Right lobe of liver (tissue), 6 donors: ENCODE results near the gene SLC24A3. TPM values are rescaled to one million over a fixed set of nuclear protein-coding genes. Genes with fewer than 3 reads are reported as not detected.

Experiments
- ATAC-seq, 4 donors: fragments of 200-7000 bp; cut with Tn5 transposase; one replicate each; pipeline ENCODE4 v1.9.1; 2020; ENCODE audit warnings: mild to moderate bottlenecking in 4 of 4, moderate library complexity in 4 of 4
- DNase-seq, 3 donors: peaks; one replicate each; pipeline ENCODE4 v3.0.0-alpha.2; 2020
- H3K27ac ChIP-seq, 3 donors: fragments of 200-600 bp; one replicate each; pipeline ENCODE4 v1.8.0; 2022
- H3K27me3 ChIP-seq, 2 donors: fragments of 200-600 bp; one replicate each; pipeline ENCODE4 v1.8.0; 2022
- H3K36me3 ChIP-seq, 4 donors: fragments of 200-600 bp; sonication (generic) in 1 of 4; one replicate each; pipeline versions ENCODE4 v1.5.1 to v1.8.0; 2017 to 2022; ENCODE audit warnings: control low read depth in 1 of 4
- H3K4me1 ChIP-seq, 4 donors: fragments of 200-600 bp; sonication (generic) in 1 of 4; one replicate each; pipeline versions ENCODE4 v1.5.1 to v1.8.0; 2017 to 2022; ENCODE audit warnings: control low read depth in 1 of 4
- H3K4me3 ChIP-seq, 3 donors: fragments of 200-600 bp; one replicate each; pipeline ENCODE4 v1.8.0; 2022
- H3K9me3 ChIP-seq, 4 donors: fragments of 200-600 bp; sonication (generic) in 1 of 4; one replicate each; pipeline versions ENCODE4 v1.5.1 to v1.8.0; 2017 to 2022; ENCODE audit warnings: control low read depth in 1 of 4
- POLR2A ChIP-seq: fragments of 450-650 bp; IDR thresholded peaks from one replicate; pipeline ENCODE4 v1.6.1; 2017; ENCODE audit warnings: antibody characterized with exemption, mild to moderate bottlenecking
- WGBS: methylation state at CpG from one replicate; pipeline ENCODE4 v1.1.6; 2018; ENCODE audit warnings: low coverage, low lambda C conversion rate; ENCODE audit not compliant: insufficient coverage; ENCODE audit errors: missing lambda C conversion rate; 5-methylcytosine and 5-hydroxymethylcytosine counted together
- intact Hi-C, 2 donors: fragments of 100-400 bp; cut with DNase I; formaldehyde crosslinking; loops; one replicate each; pipeline versions ENCODE4 v1.11.2 to v1.14.1; 2022
- total RNA-seq, 6 experiments: library from RNA; depleted of rRNA in 2 of 6; stranded (reverse); fragments of >200 nt in 2 of 6; fragmentation: NEBNext Ultra II Directional in 3 of 6; extraction: Animal tissue kit (Norgen Biotek cat#: 25700) in 3 of 6; gene quantifications; one replicate each; pipeline versions ENCODE4 v1.1.0 to v1.2.4, GENCODE V29; 2016 to 2023
- TF ChIP-seq, protein P1 (sequence below), 4 donors: fragments of 200-600 bp in 3 of 4; fragments of 450-650 bp in 1 of 4; IDR thresholded peaks; one replicate each; pipeline versions ENCODE4 v1.5.1 to v1.8.0; 2016 to 2022; ENCODE audit warnings: antibody characterized with exemption in 4 of 4, mild to moderate bottlenecking in 2 of 4
- donor health status: DM: no; HTN: yes; CAD: no.
- donor health status: DM: no; HTN: no; CAD: no.
- donor health status: DM: no; HTN: no; CAD: no.
- donor health status: DM: no; HTN: yes; CAD: no.
- donor health status: DM: no; HTN: yes; CAD: no.

Gene SLC24A3
- total RNA-seq, 6 experiments from 2014 or later = 0.06 to 0.49 (median 0.27) TPM

DNA sequence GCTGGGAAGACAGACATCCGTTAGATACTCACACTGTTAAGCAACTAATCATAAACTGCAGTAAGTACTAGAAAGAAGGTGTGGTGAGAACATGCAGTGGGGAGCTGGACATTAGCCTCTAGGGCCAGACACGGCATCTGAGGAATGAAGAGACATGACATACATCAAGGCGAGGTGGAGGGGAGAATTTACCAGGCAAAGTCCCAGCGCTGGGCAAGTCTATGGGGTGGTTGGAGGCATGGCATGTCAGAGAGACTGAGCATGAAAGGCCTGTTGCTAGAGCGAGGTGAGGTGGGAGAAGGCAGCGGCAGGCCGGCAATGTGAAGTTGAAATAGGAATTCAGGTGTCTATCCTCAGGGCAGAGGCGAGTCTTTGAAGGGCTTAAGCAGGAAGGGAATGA is 31.8 kb downstream of the SLC24A3 start:
- Histone ChIP-seq H3K4me3 (no peak overlapping the region), H3K4me1 (no peaks in the 10 kb centered on the region), H3K27me3 (no peaks in the 10 kb centered on the region), H3K9me3 (no peaks in the 10 kb centered on the region), H3K36me3 (no peaks in the 10 kb centered on the region), H3K27ac (no peak overlapping the region)
- TF ChIP-seq, protein P1, sequence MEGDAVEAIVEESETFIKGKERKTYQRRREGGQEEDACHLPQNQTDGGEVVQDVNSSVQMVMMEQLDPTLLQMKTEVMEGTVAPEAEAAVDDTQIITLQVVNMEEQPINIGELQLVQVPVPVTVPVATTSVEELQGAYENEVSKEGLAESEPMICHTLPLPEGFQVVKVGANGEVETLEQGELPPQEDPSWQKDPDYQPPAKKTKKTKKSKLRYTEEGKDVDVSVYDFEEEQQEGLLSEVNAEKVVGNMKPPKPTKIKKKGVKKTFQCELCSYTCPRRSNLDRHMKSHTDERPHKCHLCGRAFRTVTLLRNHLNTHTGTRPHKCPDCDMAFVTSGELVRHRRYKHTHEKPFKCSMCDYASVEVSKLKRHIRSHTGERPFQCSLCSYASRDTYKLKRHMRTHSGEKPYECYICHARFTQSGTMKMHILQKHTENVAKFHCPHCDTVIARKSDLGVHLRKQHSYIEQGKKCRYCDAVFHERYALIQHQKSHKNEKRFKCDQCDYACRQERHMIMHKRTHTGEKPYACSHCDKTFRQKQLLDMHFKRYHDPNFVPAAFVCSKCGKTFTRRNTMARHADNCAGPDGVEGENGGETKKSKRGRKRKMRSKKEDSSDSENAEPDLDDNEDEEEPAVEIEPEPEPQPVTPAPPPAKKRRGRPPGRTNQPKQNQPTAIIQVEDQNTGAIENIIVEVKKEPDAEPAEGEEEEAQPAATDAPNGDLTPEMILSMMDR (IDR thresholded peaks at IDR 0.05) = no peak
- TF ChIP-seq POLR2A = no peak
- 69% methylated on average over 8 of the region's 8 CpGs for WGBS
- no peak for ATAC-seq
- intact Hi-C loops = no loop called here
- DNase-seq = no peak

DNA sequence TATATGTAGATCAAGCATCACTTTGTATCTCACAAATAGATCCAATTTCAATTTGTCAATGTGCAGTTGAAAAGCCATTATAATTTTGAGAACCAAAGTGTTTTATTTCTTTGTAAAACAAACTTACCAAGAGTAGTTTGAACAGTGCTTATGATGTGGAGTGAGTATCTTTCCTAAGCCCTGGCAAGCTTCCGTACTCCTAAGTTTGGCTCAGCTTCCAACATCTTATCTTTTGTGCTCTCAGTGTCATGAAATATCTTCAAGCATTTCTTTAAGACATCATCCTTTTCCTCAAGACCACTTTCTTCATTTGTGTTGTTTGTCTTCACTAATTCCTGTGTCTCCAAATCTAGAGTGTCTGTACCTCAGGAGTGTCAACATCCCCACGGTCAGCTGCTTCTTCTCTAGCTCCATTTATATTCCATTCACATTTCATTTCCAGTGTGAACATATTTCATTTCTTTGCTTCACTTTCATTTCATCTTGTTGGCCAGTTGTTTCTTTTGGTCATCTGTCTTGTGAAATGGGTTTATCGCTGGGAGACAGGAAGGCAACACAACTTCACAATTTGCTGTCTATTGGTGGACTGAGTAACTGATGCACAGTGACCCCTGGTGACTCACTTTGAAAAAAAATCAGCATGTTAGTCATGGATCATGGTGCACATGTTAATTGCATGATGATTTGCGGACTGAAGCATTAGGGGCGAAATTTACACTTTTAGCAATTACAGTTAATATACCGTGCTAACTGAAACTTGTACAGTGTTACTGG is 36.9 kb downstream of the SLC24A3 start:
- Histone ChIP-seq H3K27ac (no peak overlapping the region), H3K4me1 (peaks cover 0 to 11% (median 0%) of the 10 kb centered on the region in 4 donors), H3K9me3 (no peaks in the 10 kb centered on the region), H3K36me3 (no peaks in the 10 kb centered on the region), H3K27me3 (no peaks in the 10 kb centered on the region), H3K4me3 (no peak overlapping the region)
- intact Hi-C loops = no loop called here
- ATAC-seq (peak in 1 of 4 donors; percentile 39), DNase-seq (no peak)
- 52% methylated on average over 6 of the region's 6 CpGs for WGBS
- no peak for TF ChIP-seq POLR2A
- TF ChIP-seq, protein P1 (IDR thresholded peaks at IDR 0.05) = peak in 1 of 4 donors; percentile 6

DNA sequence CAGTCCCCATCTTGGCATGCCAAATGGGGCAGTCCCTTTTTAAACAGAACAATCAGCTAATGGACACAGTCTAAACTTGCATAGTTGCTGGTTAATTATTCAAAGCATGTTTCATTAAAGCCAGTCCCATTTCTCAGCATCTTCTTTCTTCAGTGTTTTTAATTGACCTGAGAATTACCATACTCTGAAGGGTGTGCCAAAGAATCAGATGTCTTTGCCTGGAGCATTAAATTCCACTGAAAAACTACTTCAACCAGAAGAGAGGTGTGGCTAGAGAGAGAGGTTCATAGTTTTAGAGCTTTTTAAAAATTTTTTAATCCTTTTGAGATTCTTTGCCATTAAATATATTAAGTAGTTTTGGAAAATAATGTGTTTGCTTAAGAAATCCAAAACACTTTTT is 37.9 kb downstream of the SLC24A3 start:
- Histone ChIP-seq H3K4me3 (no peak overlapping the region), H3K27me3 (no peaks in the 10 kb centered on the region), H3K36me3 (no peaks in the 10 kb centered on the region), H3K4me1 (peaks cover 0 to 11% (median 0%) of the 10 kb centered on the region in 4 donors), H3K9me3 (no peaks in the 10 kb centered on the region), H3K27ac (no peak overlapping the region)
- intact Hi-C loops = no loop called here
- DNase-seq (no peak), ATAC-seq (no peak)
- TF ChIP-seq, protein P1 (IDR thresholded peaks at IDR 0.05) = no peak

DNA sequence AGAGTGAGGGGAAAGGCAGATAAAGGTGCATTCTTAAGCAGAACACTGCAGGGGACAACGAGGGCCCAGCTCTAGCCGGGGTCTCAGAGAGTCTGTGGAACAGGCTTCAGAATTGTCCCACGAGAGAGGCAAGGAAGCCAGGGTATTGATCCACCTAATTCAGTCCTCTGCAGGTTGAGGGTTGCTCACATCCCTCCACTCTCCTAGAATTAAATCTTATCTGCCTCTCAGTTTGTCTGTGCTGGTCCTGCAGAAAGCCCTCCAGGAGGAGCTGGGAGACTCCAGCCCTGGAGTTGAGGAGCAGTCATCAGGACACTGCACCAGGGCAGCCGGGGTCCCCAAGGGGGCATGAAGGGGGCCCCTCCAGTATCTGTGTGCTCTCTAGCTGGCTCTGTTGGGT is 39.1 kb downstream of the SLC24A3 start:
- no peak overlapping the region for H3K27ac ChIP-seq
- no peaks in the 10 kb centered on the region for H3K36me3 ChIP-seq
- no peak for TF ChIP-seq POLR2A
- TF ChIP-seq, protein P1 (IDR thresholded peaks at IDR 0.05) = no peak
- intact Hi-C loops = no loop called here
- 63% methylated on average over 3 of the region's 4 CpGs for WGBS
- H3K4me3 ChIP-seq = no peak overlapping the region
- H3K27me3 ChIP-seq = no peaks in the 10 kb centered on the region
- H3K4me1 ChIP-seq = peaks cover 0 to 11% (median 0%) of the 10 kb centered on the region in 4 donors
- DNase-seq = no peak
- ATAC-seq = no peak
- H3K9me3 ChIP-seq = no peaks in the 10 kb centered on the region
